MCF 10A (cell line): Measurements from ENCODE around the gene RELL1. TPM values are rescaled to one million over a fixed set of nuclear protein-coding genes. Genes with fewer than 3 reads are reported as not detected.

Experiments used
- BruUV-seq: library from RNA; stranded (reverse); fragments of 400-500 nt; replicated peaks from 2 replicates; lab custom pipeline; 2021; lab: Mats Ljungman, UMichigan
- CTCF ChIA-PET: fragments of 300-600 bp; sonication (Branson Sonifier 250); formaldehyde crosslinking; extraction: SDS; loops from one replicate; lab custom pipeline; 2021; ENCODE audit warnings: antibody characterized with exemption, inconsistent platforms; lab: Yijun Ruan, JAX
- POLR2A ChIA-PET: fragments of 300-600, 350-650 bp; sonication (Branson Sonifier 250); formaldehyde crosslinking; extraction: SDS; loops from one replicate; lab custom pipeline; 2020; ENCODE audit warnings: antibody characterized with exemption, inconsistent platforms; lab: Yijun Ruan, JAX
- DNase-seq: peaks from one replicate; pipeline ENCODE4 v3.0.0-alpha.2; 2018; ENCODE audit not compliant: unreplicated experiment
- H3K27ac Mint-ChIP-seq: one replicate; pipeline ENCODE4 v1.8.0; 2022; ENCODE audit warnings: mild to moderate bottlenecking, low read depth, mixed read lengths; ENCODE audit not compliant: unreplicated experiment
- H3K27me3 Mint-ChIP-seq: one replicate; pipeline ENCODE4 v1.8.0; 2022; ENCODE audit warnings: mixed read lengths; ENCODE audit not compliant: insufficient read depth, unreplicated experiment
- H3K36me3 Mint-ChIP-seq: one replicate; pipeline ENCODE4 v1.8.0; 2022; ENCODE audit warnings: mild to moderate bottlenecking, moderate library complexity, mixed read lengths; ENCODE audit not compliant: insufficient read depth, unreplicated experiment
- H3K4me1 Mint-ChIP-seq: one replicate; pipeline ENCODE4 v1.8.0; 2022; ENCODE audit warnings: mixed read lengths; ENCODE audit not compliant: insufficient read depth, unreplicated experiment
- H3K4me3 Mint-ChIP-seq: one replicate; pipeline ENCODE4 v1.8.0; 2022; ENCODE audit warnings: mild to moderate bottlenecking, moderate library complexity, mixed read lengths; ENCODE audit not compliant: unreplicated experiment
- H3K9me3 Mint-ChIP-seq: one replicate; pipeline ENCODE4 v1.8.0; 2022; ENCODE audit warnings: mixed read lengths; ENCODE audit not compliant: unreplicated experiment
- intact Hi-C: fragments of 100-400 bp; cut with micrococcal nuclease; formaldehyde crosslinking; loops from 2 replicates; pipeline ENCODE4 v1.14.1; 2022
- total RNA-seq: library from RNA; stranded (reverse); gene quantifications from 2 replicates; pipeline ENCODE4 v1.2.3, GENCODE V29; 2022
- TF ChIP-seq, protein P1 (sequence below): fragments of 200-600 bp; IDR thresholded peaks from one replicate; pipeline ENCODE4 v1.8.0; 2022; ENCODE audit warnings: antibody characterized with exemption, mild to moderate bottlenecking; ENCODE audit not compliant: unreplicated experiment

RELL1 gene
- total RNA-seq, 1 experiment from 2014 or later = 28.6 TPM

DNA sequence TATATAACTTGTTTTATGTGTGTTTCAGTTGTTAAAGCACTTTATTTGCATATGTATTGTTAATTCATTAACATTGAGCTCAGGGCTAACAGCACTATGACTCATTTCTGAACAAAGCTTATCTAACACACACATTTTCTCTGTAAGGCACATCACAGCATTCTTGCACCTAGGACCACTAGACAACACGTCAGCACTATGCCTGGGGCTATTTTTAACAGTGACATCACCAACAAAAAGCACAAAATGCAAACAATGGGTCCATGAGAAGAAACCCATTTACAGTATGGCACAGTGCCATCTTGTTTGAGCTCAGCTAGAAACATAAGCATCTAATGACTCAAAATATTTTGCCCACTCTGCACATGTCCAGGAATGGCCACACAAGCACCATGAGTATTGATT, 124.4 kb downstream of the RELL1 start:
- POLR2A ChIA-PET = interaction anchor here (0.9 kb wide), 1 partner anchor 33 kb away, joined by 3 read pairs; no protein-coding TSS in a partner anchor

DNA sequence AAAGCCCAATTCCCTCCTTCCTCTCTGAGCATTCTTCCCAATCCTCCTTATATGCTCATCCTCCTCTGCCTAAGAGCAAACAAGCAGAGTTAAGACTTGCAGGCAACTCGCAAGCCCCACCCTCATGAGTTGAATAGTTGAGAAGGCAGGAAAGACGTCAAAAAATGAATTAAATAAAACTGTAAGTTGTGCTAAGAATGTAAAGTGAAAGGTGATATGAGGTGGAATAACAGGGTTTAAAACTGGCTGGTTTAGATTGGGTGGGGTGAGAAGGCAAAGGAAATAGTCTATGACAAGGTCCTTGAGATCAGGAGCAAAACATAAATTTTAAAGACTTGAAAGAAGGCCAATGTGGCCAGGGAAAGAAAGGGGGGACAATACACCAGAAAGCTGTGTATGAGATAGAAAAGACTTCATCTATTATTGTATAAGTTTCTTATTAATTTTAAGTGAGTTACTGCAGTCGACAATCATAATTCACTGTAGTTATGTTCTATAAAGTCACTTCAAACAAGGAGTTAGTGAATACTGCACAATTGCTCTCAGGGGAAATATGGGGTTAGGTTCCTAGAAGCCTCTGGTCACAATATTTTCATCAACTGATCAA, 124.9 kb downstream of the RELL1 start:
- BruUV-seq = no TSS peak
- Mint-ChIP-seq H3K27ac (no peak overlapping the region), H3K36me3 (no peaks in the 10 kb centered on the region), H3K4me1 (no peaks in the 10 kb centered on the region), H3K4me3 (no peak overlapping the region), H3K9me3 (no peaks in the 10 kb centered on the region), H3K27me3 (no peaks in the 10 kb centered on the region)
- TF ChIP-seq, protein P1, sequence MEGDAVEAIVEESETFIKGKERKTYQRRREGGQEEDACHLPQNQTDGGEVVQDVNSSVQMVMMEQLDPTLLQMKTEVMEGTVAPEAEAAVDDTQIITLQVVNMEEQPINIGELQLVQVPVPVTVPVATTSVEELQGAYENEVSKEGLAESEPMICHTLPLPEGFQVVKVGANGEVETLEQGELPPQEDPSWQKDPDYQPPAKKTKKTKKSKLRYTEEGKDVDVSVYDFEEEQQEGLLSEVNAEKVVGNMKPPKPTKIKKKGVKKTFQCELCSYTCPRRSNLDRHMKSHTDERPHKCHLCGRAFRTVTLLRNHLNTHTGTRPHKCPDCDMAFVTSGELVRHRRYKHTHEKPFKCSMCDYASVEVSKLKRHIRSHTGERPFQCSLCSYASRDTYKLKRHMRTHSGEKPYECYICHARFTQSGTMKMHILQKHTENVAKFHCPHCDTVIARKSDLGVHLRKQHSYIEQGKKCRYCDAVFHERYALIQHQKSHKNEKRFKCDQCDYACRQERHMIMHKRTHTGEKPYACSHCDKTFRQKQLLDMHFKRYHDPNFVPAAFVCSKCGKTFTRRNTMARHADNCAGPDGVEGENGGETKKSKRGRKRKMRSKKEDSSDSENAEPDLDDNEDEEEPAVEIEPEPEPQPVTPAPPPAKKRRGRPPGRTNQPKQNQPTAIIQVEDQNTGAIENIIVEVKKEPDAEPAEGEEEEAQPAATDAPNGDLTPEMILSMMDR = no peak
- CTCF ChIA-PET = no interaction called here
- POLR2A ChIA-PET = interaction anchor here (0.9 kb wide), 1 partner anchor 33 kb away, joined by 3 read pairs; no protein-coding TSS in a partner anchor
- DNase-seq = no peak
- intact Hi-C loops = no loop called here

More for the DNA sequence above, 124.4 kb downstream of the RELL1 start:
- Mint-ChIP-seq H3K9me3 (no peaks in the 10 kb centered on the region), H3K36me3 (no peaks in the 10 kb centered on the region), H3K4me1 (no peaks in the 10 kb centered on the region), H3K27me3 (no peaks in the 10 kb centered on the region), H3K4me3 (no peak overlapping the region), H3K27ac (no peak overlapping the region)
- intact Hi-C loops = no loop called here
- BruUV-seq = no TSS peak
- CTCF ChIA-PET = no interaction called here
- TF ChIP-seq, protein P1 = no peak
- peak; percentile 51 for DNase-seq

Other genes starting within 250 kb of the RELL1 start
- gene PGM2, start 140.3 kb upstream of the RELL1 start, total RNA-seq = 23.9 and 27.9 TPM in 2 replicates
- gene TBC1D1, start 204.7 kb upstream of the RELL1 start, total RNA-seq = 36.0 and 39.5 TPM in 2 replicates